ENCODE data around the gene OTULINL.

- no peak for TF ChIP-seq CTCF (IDR thresholded peaks at IDR 0.05 in 4 of 5, conservative IDR thresholded peaks at IDR 0.05 in 1 of 5)
- peak in 1 of 2 donors; percentile 8 for TF ChIP-seq POLR2A (IDR thresholded peaks at IDR 0.05)
These were observed at the start of gene OTULINL for GRCh38 chr5:14581106-14581890.
